ENCODE results near the gene POU2F3.
"Not testable (repeated sequence)": the region's sequence is repeated elsewhere in the genome, so short reads cannot be mapped to it uniquely, and the experiment has no call there.

POU2F3 gene

GRCh38 chr11:120228794-120229384 is 11.1 kb upstream of the POU2F3 start:
- no peak for DNase-seq

- DNase-seq, result no peak
These were observed 10.2 kb upstream of the POU2F3 start for GRCh38 chr11:120229451-120230424.

DNA sequence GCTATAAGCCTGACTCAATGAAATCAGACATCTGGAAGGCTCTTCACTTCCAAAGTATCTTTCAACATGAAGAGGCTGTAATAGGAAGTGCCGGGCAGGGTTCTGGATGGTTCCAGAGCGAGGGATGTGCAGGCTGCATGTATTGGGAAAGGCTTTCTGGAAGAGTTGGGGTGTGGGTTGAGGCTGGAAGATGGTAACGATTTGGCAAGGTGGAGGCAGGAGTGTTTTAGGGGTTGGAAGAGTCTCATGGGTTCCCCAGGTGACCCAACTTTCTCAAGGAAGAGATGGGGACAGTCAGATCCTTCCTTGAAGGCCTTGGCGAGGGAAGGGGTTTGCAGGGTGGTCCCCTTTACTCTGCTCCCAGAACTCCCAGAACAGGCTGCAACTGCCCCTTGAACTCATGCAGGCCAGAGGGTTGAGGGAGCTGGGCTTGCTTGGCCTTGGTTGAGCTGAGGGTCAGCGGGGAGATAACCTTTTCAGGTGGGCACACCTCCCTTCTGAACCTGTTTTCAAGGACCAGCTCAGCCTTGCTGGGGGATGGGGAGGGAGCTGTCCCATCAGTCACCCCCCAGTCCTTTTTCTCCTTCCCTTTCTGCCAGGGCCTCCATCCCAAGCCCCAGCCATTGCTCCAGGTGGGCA is 9.4 kb upstream of the POU2F3 start:
- DNase-seq, result no peak

GRCh38 chr11:120231963-120232362 is 8.0 kb upstream of the POU2F3 start:
- DNase-seq, result no peak

DNA sequence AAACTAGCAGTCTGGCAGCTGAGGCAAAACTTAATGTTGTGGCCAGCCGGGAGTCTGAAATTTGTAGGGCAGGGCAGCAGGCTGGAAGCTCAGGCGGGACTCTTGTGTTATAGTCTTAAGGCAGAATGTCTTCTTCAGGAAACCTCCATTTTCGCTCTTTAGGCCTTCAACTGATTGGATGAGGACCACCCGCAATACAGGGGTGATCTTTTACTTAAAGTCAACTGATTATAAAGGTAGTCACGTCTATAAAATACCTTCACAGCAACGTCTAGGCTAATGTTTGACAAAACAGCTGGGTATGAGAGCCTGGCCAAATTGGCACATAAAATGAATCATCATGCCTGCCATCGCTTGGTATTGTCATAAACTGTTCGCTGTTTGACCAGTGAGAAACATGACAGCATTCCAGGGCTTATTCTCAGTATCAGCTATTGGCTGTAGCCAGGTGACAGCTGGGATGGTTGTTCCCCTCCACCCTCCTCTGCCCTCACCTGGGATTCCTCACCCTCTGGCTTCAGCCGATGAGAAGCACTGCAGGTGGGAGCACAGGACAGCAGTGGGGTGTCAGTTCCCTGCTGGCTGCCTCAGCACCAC is 6.6 kb upstream of the POU2F3 start:
- DNase-seq, result no peak

- DNase-seq, result peak; percentile 23
These were observed 4.8 kb upstream of the POU2F3 start for GRCh38 chr11:120235024-120235628.

DNA sequence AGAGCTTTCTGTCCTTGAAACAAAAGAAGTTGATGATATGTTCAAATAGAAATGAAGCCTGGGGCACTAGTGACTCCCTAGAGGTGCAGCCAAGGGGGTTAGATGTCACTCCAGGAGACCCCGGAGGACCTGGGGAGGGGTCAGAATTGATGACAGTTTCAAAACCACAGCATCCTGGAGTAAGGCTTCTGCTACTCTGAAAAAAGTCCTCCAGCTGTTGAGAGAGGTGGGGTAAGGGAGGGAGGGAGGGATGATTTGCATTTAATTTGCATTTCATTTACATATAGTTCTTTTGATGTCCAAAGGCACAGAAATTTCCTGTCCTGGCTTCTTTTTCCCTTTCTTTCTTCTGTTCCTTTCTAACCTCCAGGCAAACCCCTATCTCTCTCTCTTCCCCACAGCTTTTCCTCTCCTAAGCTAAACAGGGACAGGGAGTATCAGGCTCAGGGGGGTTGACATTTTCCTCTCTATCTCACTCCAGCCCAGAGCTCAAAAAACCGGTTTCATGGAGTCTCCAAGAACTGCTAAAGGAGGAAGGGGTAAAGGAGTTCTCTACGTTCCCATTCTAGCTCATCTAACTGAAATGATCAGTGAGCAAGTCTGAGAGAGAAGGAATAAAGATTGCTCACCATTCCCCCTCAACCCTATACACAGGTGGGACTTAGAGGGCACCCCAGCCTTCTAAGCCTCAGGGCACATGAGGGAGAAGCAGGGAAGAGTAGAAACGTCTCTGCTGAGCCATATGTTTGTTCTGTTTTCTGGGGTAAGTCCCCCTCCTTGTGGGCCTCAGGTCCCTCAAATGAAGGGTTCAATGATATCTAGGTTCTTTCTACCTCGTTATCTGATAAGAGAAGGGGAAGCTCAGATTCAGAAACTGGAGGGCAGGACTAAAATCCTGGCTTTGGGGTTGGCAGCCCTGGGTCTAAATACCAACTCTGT is 3.5 kb upstream of the POU2F3 start:
- no peak for DNase-seq

DNA sequence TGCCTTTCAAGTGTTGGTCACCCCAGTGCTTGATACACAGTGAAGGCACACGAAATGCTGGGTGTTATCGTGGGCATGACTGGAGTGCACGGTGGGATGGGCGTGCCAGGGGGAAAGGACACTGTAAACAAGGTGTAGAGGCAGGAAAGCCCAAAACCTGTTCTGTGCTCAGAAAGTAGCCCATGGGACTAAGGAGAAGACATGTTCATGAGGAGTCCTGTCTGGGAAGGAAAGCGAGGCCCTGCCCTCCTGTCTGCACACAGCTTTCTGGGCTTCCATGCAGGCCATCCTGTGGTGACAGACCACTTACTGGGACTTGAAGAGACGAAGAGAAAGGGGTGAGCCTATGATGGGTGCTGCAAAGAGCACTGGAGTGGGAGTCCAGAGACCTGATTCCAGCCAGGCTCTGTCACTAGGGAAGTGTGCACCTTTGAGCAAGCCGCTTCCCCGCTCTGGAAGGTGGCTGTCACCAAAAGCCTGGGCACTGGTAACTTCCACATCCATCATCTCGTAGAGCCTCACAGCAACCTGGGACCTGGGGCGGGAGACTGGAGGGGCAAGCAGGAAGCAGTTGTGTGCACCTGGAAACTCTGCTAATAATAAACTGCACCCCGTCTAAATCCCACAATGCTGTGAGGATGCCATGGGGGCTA is 846 bp upstream of the POU2F3 start:
- DNase-seq, result no peak

DNA sequence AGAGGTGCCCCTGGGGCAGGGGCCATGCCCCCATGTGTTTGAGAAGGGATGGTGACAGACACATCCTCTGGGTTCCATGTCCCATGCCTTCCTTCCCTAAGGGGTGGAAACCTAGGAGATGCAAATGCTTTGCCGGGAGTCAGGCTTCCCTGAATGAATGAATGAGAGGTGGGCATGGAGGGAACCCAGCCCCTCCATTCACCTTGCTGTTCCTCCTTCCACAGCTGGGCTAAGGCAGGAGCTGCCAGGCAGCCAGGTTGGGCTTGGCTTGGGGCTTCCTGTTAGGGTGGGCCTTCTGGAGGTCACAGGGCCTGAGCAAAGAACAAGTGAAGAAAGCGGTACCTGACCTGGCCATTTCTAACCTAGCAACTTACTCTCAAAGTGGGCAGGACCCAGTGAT is 926 bp downstream of the POU2F3 start:
- no peak for DNase-seq

- no peak for DNase-seq
These were observed 1.3 kb downstream of the POU2F3 start for GRCh38 chr11:120241277-120241676.

GRCh38 chr11:120243221-120243620 is 3.3 kb downstream of the POU2F3 start:
- DNase-seq, result no peak

GRCh38 chr11:120244476-120245365 is 4.8 kb downstream of the POU2F3 start:
- DNase-seq, result no peak

DNA sequence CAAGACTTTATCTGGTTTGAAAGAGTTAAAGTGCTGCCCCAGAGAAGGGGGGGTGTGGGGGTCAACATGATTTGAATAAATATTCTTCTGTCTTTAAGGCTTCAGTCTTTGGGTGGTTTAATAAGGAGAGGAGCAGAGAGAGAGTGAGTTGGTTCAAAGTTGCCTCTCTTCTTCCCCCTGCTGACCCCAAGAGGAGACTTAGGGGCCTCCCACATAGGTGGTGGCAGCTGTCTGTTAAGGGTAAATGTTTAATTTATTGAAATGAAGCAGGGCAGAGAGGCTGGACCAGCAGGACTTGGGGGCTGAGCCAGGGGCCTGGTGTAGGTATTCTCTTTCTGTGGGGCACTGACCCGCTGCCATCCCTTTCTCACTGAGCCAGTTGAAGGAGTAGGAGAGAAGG is 5.5 kb downstream of the POU2F3 start:
- no peak for DNase-seq

GRCh38 chr11:120248551-120249278 is 8.8 kb downstream of the POU2F3 start:
- DNase-seq, result no peak

DNA sequence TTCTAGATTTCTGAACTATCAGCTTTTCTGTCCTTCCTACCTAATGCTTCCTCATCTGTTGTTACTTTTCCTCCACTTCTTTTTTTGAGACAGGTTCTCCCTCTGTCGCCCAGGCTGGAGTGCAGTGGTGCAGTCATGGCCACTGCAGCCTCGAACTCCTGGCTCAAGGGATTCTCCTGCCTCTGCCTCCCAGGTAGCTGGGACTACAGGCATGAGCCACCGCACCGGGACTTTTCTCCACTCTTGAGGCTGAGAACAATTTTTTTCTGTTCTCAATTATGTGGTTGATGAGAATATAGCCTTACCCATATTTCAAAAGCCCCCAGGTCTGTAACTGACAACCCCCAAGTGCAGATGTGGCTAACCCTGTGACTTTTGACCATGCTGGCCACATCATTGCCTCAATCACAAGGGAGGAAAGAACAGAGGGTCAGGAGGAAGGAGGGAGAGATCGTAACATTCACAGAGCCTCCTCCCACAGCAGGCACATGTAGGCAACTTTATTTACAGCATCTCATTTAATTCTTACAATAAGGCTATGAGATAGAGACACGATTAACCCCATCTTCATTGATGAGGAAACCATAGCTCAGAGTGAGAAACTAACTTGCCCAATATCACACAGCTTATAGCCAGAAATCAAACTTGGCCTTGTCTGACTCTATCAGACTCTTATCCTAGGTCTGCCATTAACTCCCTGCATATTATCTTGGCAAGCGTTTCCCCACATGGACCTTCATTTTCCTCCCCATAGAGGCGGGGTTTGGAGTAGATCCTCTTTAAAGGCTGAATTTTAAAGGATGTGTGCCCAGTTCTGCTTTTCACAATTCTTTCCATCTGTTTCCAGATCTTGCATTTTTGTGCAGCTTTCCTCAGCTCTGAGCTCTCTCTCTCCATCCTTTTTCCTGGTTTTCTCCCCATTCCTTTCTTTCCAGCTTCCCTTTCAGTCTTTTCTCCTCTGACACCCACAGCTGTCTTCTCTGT is 9.6 kb downstream of the POU2F3 start:
- no peak for DNase-seq

DNA sequence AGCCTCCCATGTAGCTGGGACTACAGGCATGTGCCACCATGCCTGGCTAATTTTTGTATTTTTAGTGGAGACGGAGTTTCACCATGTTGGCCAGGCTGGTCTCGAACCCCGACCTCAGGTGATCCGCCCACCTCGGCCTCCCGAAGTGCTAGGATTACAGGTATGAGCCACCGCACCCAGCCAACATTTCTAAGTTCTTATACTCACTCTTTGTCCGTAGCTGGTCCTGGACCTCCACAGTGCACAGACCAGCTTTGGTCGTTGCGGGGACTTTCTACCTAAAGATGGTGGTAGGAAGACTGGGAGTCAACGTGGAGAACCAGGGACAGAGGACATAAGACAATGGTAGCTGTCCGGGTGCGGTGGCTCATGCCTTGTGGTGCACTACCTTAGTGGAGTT is 13.4 kb downstream of the POU2F3 start:
- DNase-seq, result not testable (repeated sequence)

- no peak for DNase-seq
These were observed 15.0 kb downstream of the POU2F3 start for GRCh38 chr11:120254788-120255518.

DNA sequence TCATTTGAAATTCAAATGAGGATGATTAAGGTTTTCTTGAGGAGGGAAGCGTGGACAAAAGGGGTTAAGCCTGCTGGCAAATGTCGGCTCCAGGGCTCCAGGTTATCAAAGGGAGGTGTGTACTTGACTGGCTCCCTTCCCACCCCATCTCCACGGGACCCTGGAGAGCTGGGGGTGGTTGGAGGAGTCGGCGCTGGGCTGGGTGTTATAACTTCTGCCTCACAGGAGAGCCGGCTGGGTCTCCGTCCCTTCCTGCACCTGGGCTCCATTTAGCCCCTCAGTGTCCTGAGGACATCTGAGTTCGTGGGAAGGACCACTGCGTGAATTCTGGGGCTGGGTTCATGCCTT is 15.6 kb downstream of the POU2F3 start:
- no peak for DNase-seq

Measured in NCI-H2029 treated with DMSO at 0.1 percent for 48 hours (cell line).